Measurements from ENCODE around the gene GJA4.

GRCh38 chr1:34761776-34762307, 31.0 kb upstream of the GJA4 start:
- TF ChIP-seq CTCF (IDR thresholded peaks at IDR 0.05) = no peak
- no peak for TF ChIP-seq POLR2A (IDR thresholded peaks at IDR 0.05)
- TF ChIP-seq EP300 (IDR thresholded peaks at IDR 0.05) = no peak
- TF ChIP-seq POLR2AphosphoS5 (IDR thresholded peaks at IDR 0.05) = no peak

Data from sigmoid colon (tissue), 4 donors.